Smooth muscle cell (in vitro differentiated cells): Measurements from ENCODE around the gene TBC1D9. TPM values are rescaled to one million over a fixed set of nuclear protein-coding genes. Genes with fewer than 3 reads are reported as not detected.

ENCODE experiments used
- DNase-seq: peaks from one replicate; lab custom pipeline; 2025; ENCODE audit not compliant: unreplicated experiment; lab: John Stamatoyannopoulos, UW
- H2AFZ ChIP-seq: fragments of 200-600 bp; sonication (generic); 2 replicates; pipeline ENCODE4 v1.6.0; 2016; ENCODE audit warnings: antibody characterized with exemption, low read depth, mild to moderate bottlenecking
- H3F3A ChIP-seq: fragments of 200-600 bp; sonication (generic); 2 replicates; pipeline ENCODE4 v1.6.0; 2017; ENCODE audit warnings: antibody characterized with exemption, low read depth
- H3K27ac ChIP-seq: fragments of 200-600 bp; sonication (generic); 2 replicates; pipeline ENCODE4 v1.5.1; 2016; ENCODE audit warnings: low read depth, mild to moderate bottlenecking
- H3K27me3 ChIP-seq: fragments of 200-600 bp; sonication (generic); 2 replicates; pipeline ENCODE4 v1.6.1; 2016; ENCODE audit warnings: low read depth, mild to moderate bottlenecking
- H3K36me3 ChIP-seq: fragments of 200-600 bp; sonication (generic); 2 replicates; pipeline ENCODE4 v1.5.1; 2016; ENCODE audit warnings: low read depth
- H3K4me1 ChIP-seq: fragments of 200-600 bp; sonication (generic); 2 replicates; pipeline ENCODE4 v1.5.1; 2016; ENCODE audit warnings: low read depth
- H3K4me2 ChIP-seq: fragments of 200-600 bp; sonication (generic); 2 replicates; pipeline ENCODE4 v1.6.0; 2016; ENCODE audit warnings: mild to moderate bottlenecking
- H3K4me3 ChIP-seq: fragments of 200-600 bp; sonication (generic); 2 replicates; pipeline ENCODE4 v1.5.1; 2016; ENCODE audit warnings: mild to moderate bottlenecking
- H3K79me2 ChIP-seq: fragments of 200-600 bp; sonication (generic); 2 replicates; pipeline ENCODE4 v1.6.0; 2016; ENCODE audit warnings: low read depth, mild to moderate bottlenecking
- H3K9ac ChIP-seq: fragments of 200-600 bp; sonication (generic); 2 replicates; pipeline ENCODE4 v1.6.0; 2016; ENCODE audit warnings: low read depth
- H3K9me3 ChIP-seq: fragments of 200-600 bp; sonication (generic); replicated peaks from 2 replicates; pipeline ENCODE4 v1.5.1; 2016; ENCODE audit warnings: low read depth
- H4K20me1 ChIP-seq: fragments of 200-600 bp; sonication (generic); 2 replicates; pipeline ENCODE4 v1.6.0; 2016; ENCODE audit warnings: low read depth
- WGBS: methylation state at CpG from one replicate; pipeline ENCODE4 v1.1.7; 2016; ENCODE audit warnings: low lambda C conversion rate; 5-methylcytosine and 5-hydroxymethylcytosine counted together
- polyA plus RNA-seq: library from polyadenylated mRNA; unstranded; fragments of >200 nt; fragmentation: Nextera tagmentation; extraction: Ambion mirVana; gene quantifications from 2 replicates; pipeline ENCODE4 v1.2.1, GENCODE V29; 2016
- total RNA-seq: library from RNA; depleted of rRNA; stranded (reverse); fragments of >200 nt; gene quantifications from 2 replicates; pipeline ENCODE4 v1.2.3, GENCODE V29; 2014
- TF ChIP-seq, protein P1 (sequence below): fragments of 200-600 bp; sonication (generic); IDR thresholded peaks from 2 replicates; pipeline ENCODE4 v1.5.1; 2017; ENCODE audit warnings: borderline replicate concordance, mild to moderate bottlenecking, antibody characterized with exemption; ENCODE audit not compliant: insufficient read depth, poor library complexity, severe bottlenecking

Gene TBC1D9
- total and polyA plus RNA-seq, 2 experiments from 2014 or later: 9.1 to 39.5 TPM

DNA sequence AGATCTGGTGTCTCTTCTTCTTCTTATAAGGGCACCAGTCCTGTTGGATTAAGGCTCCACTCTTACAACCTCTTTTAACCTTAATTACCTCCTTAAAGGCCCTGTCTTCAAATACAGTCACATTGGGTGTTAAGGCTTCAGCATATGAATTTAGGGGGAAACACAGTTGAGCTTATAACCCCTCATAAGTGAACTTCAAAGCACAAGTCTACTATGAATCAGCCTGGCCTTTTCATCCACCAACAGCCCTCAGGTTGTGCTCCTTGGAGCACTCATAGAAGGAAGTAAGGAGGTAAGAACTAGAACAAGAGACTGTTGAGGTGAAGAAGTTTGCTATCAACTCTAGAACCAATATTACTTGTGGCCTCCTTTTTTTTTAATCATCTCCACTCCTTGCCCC is 18.8 kb upstream of the TBC1D9 start:
- TF ChIP-seq, protein P1, sequence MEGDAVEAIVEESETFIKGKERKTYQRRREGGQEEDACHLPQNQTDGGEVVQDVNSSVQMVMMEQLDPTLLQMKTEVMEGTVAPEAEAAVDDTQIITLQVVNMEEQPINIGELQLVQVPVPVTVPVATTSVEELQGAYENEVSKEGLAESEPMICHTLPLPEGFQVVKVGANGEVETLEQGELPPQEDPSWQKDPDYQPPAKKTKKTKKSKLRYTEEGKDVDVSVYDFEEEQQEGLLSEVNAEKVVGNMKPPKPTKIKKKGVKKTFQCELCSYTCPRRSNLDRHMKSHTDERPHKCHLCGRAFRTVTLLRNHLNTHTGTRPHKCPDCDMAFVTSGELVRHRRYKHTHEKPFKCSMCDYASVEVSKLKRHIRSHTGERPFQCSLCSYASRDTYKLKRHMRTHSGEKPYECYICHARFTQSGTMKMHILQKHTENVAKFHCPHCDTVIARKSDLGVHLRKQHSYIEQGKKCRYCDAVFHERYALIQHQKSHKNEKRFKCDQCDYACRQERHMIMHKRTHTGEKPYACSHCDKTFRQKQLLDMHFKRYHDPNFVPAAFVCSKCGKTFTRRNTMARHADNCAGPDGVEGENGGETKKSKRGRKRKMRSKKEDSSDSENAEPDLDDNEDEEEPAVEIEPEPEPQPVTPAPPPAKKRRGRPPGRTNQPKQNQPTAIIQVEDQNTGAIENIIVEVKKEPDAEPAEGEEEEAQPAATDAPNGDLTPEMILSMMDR: no peak
- DNase-seq: no peak
- Histone ChIP-seq H3K79me2 (no peaks in the 10 kb centered on the region), H3F3A (no peaks in the 10 kb centered on the region), H3K4me3 (no peak overlapping the region), H3K27ac (no peak overlapping the region), H3K4me1 (no peaks in the 10 kb centered on the region), H3K27me3 (no peaks in the 10 kb centered on the region), H3K9ac (no peak overlapping the region), H3K4me2 (no peak overlapping the region), H2AFZ (no peak overlapping the region), H3K36me3 (no peaks in the 10 kb centered on the region), H4K20me1 (no peaks in the 10 kb centered on the region), H3K9me3 (no peaks in the 10 kb centered on the region)

DNA sequence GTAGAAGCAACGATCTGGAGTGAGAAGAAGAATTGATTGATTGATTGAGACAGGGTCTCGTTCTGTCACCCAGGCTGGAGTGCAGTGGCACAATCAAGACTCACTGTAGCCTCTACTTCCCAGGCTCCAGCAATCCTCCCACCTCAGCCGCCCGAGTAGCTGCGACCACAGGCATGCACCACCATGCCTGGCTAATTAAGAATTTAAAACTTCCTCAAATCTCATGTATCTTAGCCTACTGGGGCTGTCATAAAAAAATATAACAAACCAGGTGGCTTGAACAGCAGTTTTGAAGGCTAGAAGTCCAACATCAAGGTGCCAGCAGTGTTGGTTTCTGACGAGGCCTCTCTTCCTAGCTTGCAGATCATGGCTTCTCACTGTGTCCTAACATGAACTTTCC is 18.3 kb upstream of the TBC1D9 start:
- H3K36me3 ChIP-seq: no peaks in the 10 kb centered on the region
- no peaks in the 10 kb centered on the region for H3F3A ChIP-seq
- H2AFZ ChIP-seq: no peak overlapping the region
- no peaks in the 10 kb centered on the region for H4K20me1 ChIP-seq
- no peak for DNase-seq
- H3K4me1 ChIP-seq: no peaks in the 10 kb centered on the region
- H3K4me3 ChIP-seq: no peak overlapping the region
- H3K4me2 ChIP-seq: no peak overlapping the region
- 72% methylated on average over 6 of the region's 6 CpGs for WGBS
- H3K27me3 ChIP-seq: no peaks in the 10 kb centered on the region
- H3K27ac ChIP-seq: no peak overlapping the region
- H3K9ac ChIP-seq: no peak overlapping the region
- H3K79me2 ChIP-seq: no peaks in the 10 kb centered on the region
- TF ChIP-seq, protein P1: no peak
- no peaks in the 10 kb centered on the region for H3K9me3 ChIP-seq

DNA sequence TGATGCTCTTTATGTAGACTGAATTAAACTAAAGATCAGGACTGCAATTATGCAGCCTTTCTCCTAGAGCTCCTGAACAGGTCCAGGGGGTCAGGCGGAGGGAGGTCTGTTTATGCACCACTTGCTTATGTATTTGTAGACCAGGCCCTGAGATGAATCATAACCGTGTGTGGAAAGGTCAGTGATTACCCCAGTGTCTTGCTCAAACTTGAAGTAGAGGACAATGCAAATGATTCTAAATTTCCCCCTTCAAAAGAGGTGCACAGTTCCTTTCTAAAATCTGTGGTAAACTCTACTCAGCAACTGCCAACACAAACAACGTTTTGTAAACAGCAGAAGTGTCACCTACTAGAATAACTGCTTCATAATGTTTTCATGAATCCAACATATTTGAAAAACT is 13.0 kb upstream of the TBC1D9 start:
- Histone ChIP-seq H3K27me3 (no peaks in the 10 kb centered on the region), H3K4me2 (no peak overlapping the region), H4K20me1 (no peaks in the 10 kb centered on the region), H3K27ac (no peak overlapping the region), H3K4me1 (no peaks in the 10 kb centered on the region), H3F3A (no peaks in the 10 kb centered on the region), H3K9ac (no peak overlapping the region), H3K4me3 (no peak overlapping the region), H3K79me2 (no peaks in the 10 kb centered on the region), H3K36me3 (no peaks in the 10 kb centered on the region), H2AFZ (no peak overlapping the region), H3K9me3 (no peaks in the 10 kb centered on the region)
- DNase-seq: no peak
- 72% methylated on average over 3 of the region's 3 CpGs for WGBS
- TF ChIP-seq, protein P1: no peak

DNA sequence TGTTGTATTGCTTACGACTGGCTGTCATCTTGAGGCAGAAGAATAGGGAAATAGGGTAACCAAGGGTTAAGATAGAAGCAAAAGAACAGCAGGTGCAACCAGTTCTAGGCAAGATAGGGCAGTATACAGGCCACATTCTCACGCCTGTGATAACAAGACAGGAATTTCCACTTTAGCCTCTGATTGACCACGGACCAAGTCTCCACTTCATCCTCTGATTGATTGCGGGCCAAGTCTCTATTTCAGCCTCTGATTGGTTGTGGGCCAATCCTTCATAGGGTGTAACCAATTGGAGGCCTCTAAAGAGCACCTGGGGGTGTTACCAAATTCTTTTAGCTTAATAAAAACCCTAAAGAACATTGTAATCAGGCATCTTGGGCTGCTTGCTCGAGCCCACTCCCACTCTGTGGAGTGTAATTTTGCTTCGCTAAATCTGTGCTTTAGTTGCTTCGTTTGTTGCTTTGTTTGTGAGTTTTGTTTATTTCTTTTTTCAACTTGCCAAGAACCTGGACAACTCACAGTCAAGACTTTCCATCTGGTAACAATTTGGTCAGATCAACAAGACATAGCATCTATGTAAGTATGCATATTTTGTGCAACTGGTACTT is 8.7 kb upstream of the TBC1D9 start:
- Histone ChIP-seq H3K27ac (no peak overlapping the region), H3K27me3 (no peaks in the 10 kb centered on the region), H3K9me3 (no peaks in the 10 kb centered on the region), H3K36me3 (no peaks in the 10 kb centered on the region), H3K9ac (no peak overlapping the region), H4K20me1 (no peaks in the 10 kb centered on the region), H3K4me2 (no peak overlapping the region), H3F3A (no peaks in the 10 kb centered on the region), H3K79me2 (no peaks in the 10 kb centered on the region), H2AFZ (no peak overlapping the region), H3K4me3 (no peak overlapping the region), H3K4me1 (no peaks in the 10 kb centered on the region)
- TF ChIP-seq, protein P1: no peak
- DNase-seq: no peak
- WGBS: 79% methylated on average over 7 of the region's 7 CpGs
